Erythroblast (primary cell): ENCODE measurements around the gene DOCK2.

Experiments used
- GATA1 ChIP-seq: IDR thresholded peaks from 2 replicates; pipeline ENCODE4 v1.6.1; 2011; ENCODE audit warnings: low read depth, mild to moderate bottlenecking, control low read depth, low read length, moderate library complexity
- POLR2A ChIP-seq: IDR thresholded peaks from 2 replicates; pipeline ENCODE4 v1.6.1; 2011; ENCODE audit warnings: mild to moderate bottlenecking, low read length

GRCh38 chr5:170126626-170127025, 489.6 kb downstream of the DOCK2 start:
- no peak for TF ChIP-seq POLR2A
- TF ChIP-seq GATA1, result no peak
